Mammary epithelial cell (primary cell): ENCODE measurements around the gene GDA.

ENCODE experiments used
- EZH2 ChIP-seq: IDR thresholded peaks from 2 replicates; pipeline ENCODE4 v1.6.1; 2012; ENCODE audit warnings: low read length, inconsistent platforms, borderline replicate concordance
- TF ChIP-seq, protein P1 (sequence below), 2 donors: IDR thresholded peaks in 1 of 2; conservative IDR thresholded peaks in 1 of 2; 2 replicates each; pipeline ENCODE4 v1.5.1; 2011 to 2012; ENCODE audit warnings: inconsistent platforms in 2 of 2, low read length in 2 of 2, mild to moderate bottlenecking in 2 of 2, control low read depth in 1 of 2, low read depth in 1 of 2; ENCODE audit not compliant: insufficient read depth in 1 of 2; ENCODE audit errors: extremely low read depth in 1 of 2

DNA sequence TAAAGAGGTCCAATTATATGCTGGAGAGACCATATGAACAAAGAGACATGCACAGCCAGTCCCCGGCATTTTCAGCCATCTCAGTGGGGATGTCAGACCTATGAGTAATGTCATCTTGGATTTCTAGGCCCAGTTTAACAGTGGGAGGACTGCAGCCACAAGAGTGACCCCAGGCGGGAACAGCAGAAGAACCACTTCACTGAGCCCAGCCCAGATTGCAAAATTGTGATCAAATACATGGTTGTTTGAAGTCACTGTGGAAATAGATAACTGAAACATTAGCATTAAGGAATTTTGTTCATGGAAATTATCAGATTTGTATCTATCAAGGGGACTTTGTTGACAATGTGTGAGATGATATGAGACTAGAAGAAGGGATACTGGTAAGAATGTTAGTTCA, 46.7 kb upstream of the GDA start:
- TF ChIP-seq, protein P1, sequence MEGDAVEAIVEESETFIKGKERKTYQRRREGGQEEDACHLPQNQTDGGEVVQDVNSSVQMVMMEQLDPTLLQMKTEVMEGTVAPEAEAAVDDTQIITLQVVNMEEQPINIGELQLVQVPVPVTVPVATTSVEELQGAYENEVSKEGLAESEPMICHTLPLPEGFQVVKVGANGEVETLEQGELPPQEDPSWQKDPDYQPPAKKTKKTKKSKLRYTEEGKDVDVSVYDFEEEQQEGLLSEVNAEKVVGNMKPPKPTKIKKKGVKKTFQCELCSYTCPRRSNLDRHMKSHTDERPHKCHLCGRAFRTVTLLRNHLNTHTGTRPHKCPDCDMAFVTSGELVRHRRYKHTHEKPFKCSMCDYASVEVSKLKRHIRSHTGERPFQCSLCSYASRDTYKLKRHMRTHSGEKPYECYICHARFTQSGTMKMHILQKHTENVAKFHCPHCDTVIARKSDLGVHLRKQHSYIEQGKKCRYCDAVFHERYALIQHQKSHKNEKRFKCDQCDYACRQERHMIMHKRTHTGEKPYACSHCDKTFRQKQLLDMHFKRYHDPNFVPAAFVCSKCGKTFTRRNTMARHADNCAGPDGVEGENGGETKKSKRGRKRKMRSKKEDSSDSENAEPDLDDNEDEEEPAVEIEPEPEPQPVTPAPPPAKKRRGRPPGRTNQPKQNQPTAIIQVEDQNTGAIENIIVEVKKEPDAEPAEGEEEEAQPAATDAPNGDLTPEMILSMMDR (conservative IDR thresholded peaks at IDR 0.05 in 1 of 2, IDR thresholded peaks at IDR 0.05 in 1 of 2; ENCODE audit: extremely low read depth in 1 of 2, insufficient read depth in 1 of 2, low read depth in 1 of 2, low read length in 2 of 2), result no peak
- TF ChIP-seq EZH2, result no peak
